T-helper 17 cell (primary cell): ENCODE results near the gene FGFR2. TPM values are rescaled to one million over a fixed set of nuclear protein-coding genes. Genes with fewer than 3 reads are reported as not detected.
"Not testable (repeated sequence)": the region's sequence is repeated elsewhere in the genome, so short reads cannot be mapped to it uniquely, and the experiment has no call there.

Experiments used
- ATAC-seq: fragments of 150-1000 bp; cut with Tn5 transposase; 2 replicates; pipeline ENCODE4 v1.10.0; 2021; ENCODE audit warnings: mild to moderate bottlenecking, moderate library complexity
- DNase-seq, 3 donors: peaks; one replicate each; pipeline versions ENCODE4 v3.0.0 to v3.0.0-alpha.2; 2020 to 2021
- H3K9me3 ChIP-seq: one replicate; pipeline ENCODE4 v1.7.0; 2013; ENCODE audit warnings: low read length, mild to moderate bottlenecking; ENCODE audit not compliant: control insufficient read depth, poor library complexity, severe bottlenecking
- H3K27ac Mint-ChIP-seq: one replicate; pipeline ENCODE4 v1.8.0; 2022; ENCODE audit warnings: mild to moderate bottlenecking, moderate library complexity, mixed read lengths
- H3K27me3 Mint-ChIP-seq: one replicate; pipeline ENCODE4 v1.8.0; 2022; ENCODE audit warnings: mixed read lengths
- H3K36me3 Mint-ChIP-seq: one replicate; pipeline ENCODE4 v1.8.0; 2022; ENCODE audit warnings: low read depth, mixed read lengths
- H3K4me1 Mint-ChIP-seq: one replicate; pipeline ENCODE4 v1.8.0; 2022; ENCODE audit warnings: mild to moderate bottlenecking, mixed read lengths
- H3K4me3 Mint-ChIP-seq: one replicate; pipeline ENCODE4 v1.8.0; 2022; ENCODE audit warnings: mild to moderate bottlenecking, moderate library complexity, mixed read lengths
- total RNA-seq, 4 donors: library from RNA in 2 of 4; stranded (reverse) in 2 of 4; gene quantifications; one replicate each; pipeline ENCODE4 v1.2.3 and lab custom pipeline; 2022 to 2026

The FGFR2 gene
- total RNA-seq, 2 donors from 2014 or later = 0.31 to 0.82 TPM

- no peaks in the 10 kb centered on the region for H3K9me3 ChIP-seq
- no peaks in the 10 kb centered on the region for H3K4me1 Mint-ChIP-seq
- H3K27me3 Mint-ChIP-seq = peaks cover 5% of the 10 kb centered on the region
- H3K27ac Mint-ChIP-seq = no peak overlapping the region
- ATAC-seq (no peak), DNase-seq (no peak)
- H3K4me3 Mint-ChIP-seq = no peak overlapping the region
- no peaks in the 10 kb centered on the region for H3K36me3 Mint-ChIP-seq
Measured at GRCh38 chr10:121572859-121573537, 25.2 kb downstream of the FGFR2 start.

- DNase-seq = no peak
- no peaks in the 10 kb centered on the region for H3K27me3 Mint-ChIP-seq
- no peaks in the 10 kb centered on the region for H3K4me1 Mint-ChIP-seq
- ATAC-seq = no peak
- no peak overlapping the region for H3K27ac Mint-ChIP-seq
- no peak overlapping the region for H3K4me3 Mint-ChIP-seq
- H3K36me3 Mint-ChIP-seq = no peaks in the 10 kb centered on the region
- no peaks in the 10 kb centered on the region for H3K9me3 ChIP-seq
Measured at GRCh38 chr10:121570315-121570714, 27.9 kb downstream of the FGFR2 start.

GRCh38 chr10:121568275-121568674 is 30.0 kb downstream of the FGFR2 start:
- Mint-ChIP-seq H3K36me3 (no peaks in the 10 kb centered on the region), H3K27me3 (no peaks in the 10 kb centered on the region), H3K4me1 (no peaks in the 10 kb centered on the region), H3K27ac (no peak overlapping the region), H3K4me3 (no peak overlapping the region)
- ATAC-seq (no peak), DNase-seq (no peak)
- no peaks in the 10 kb centered on the region for H3K9me3 ChIP-seq

- no peaks in the 10 kb centered on the region for H3K4me1 Mint-ChIP-seq
Measured at GRCh38 chr10:121567569-121567968, 30.7 kb downstream of the FGFR2 start.

GRCh38 chr10:121566755-121567154 is 31.5 kb downstream of the FGFR2 start:
- no peaks in the 10 kb centered on the region for H3K27me3 Mint-ChIP-seq
- no peak overlapping the region for H3K4me3 Mint-ChIP-seq
- ATAC-seq = no peak
- no peak overlapping the region for H3K27ac Mint-ChIP-seq
- no peaks in the 10 kb centered on the region for H3K36me3 Mint-ChIP-seq
- DNase-seq = no peak
- H3K4me1 Mint-ChIP-seq = no peaks in the 10 kb centered on the region
- no peaks in the 10 kb centered on the region for H3K9me3 ChIP-seq

More at GRCh38 chr10:121567569-121567968, 30.7 kb downstream of the FGFR2 start:
- no peaks in the 10 kb centered on the region for H3K27me3 Mint-ChIP-seq
- DNase-seq = no peak
- H3K36me3 Mint-ChIP-seq = no peaks in the 10 kb centered on the region
- no peaks in the 10 kb centered on the region for H3K9me3 ChIP-seq
- no peak for ATAC-seq
- H3K27ac Mint-ChIP-seq = no peak overlapping the region
- H3K4me3 Mint-ChIP-seq = no peak overlapping the region

- Mint-ChIP-seq H3K4me3 (no peak overlapping the region), H3K36me3 (no peaks in the 10 kb centered on the region), H3K27me3 (peaks cover 5% of the 10 kb centered on the region), H3K4me1 (no peaks in the 10 kb centered on the region), H3K27ac (no peak overlapping the region)
- H3K9me3 ChIP-seq = no peaks in the 10 kb centered on the region
- DNase-seq = no peak
- no peak for ATAC-seq
Measured at GRCh38 chr10:121559326-121560026, 38.8 kb downstream of the FGFR2 start.

GRCh38 chr10:121558238-121558637 is 40.0 kb downstream of the FGFR2 start:
- ATAC-seq (no peak), DNase-seq (no peak)
- Mint-ChIP-seq H3K4me1 (no peaks in the 10 kb centered on the region), H3K27me3 (peaks cover 5% of the 10 kb centered on the region), H3K27ac (no peak overlapping the region), H3K36me3 (no peaks in the 10 kb centered on the region), H3K4me3 (no peak overlapping the region)
- no peaks in the 10 kb centered on the region for H3K9me3 ChIP-seq

- Mint-ChIP-seq H3K27ac (no peak overlapping the region), H3K27me3 (peaks cover 5% of the 10 kb centered on the region), H3K4me1 (no peaks in the 10 kb centered on the region), H3K4me3 (no peak overlapping the region), H3K36me3 (no peaks in the 10 kb centered on the region)
- H3K9me3 ChIP-seq = no peaks in the 10 kb centered on the region
- ATAC-seq = no peak
- DNase-seq = no peak
Measured at GRCh38 chr10:121556918-121557573, 41.2 kb downstream of the FGFR2 start.

GRCh38 chr10:121556455-121556854 is 41.8 kb downstream of the FGFR2 start:
- no peaks in the 10 kb centered on the region for H3K4me1 Mint-ChIP-seq
- H3K36me3 Mint-ChIP-seq = no peaks in the 10 kb centered on the region
- H3K27ac Mint-ChIP-seq = no peak overlapping the region
- ATAC-seq = no peak
- no peak overlapping the region for H3K4me3 Mint-ChIP-seq
- peaks cover 5% of the 10 kb centered on the region for H3K27me3 Mint-ChIP-seq
- no peaks in the 10 kb centered on the region for H3K9me3 ChIP-seq
- no peak for DNase-seq

GRCh38 chr10:121554916-121555315 is 43.3 kb downstream of the FGFR2 start:
- not testable (repeated sequence) for H3K4me3 Mint-ChIP-seq, H3K4me1 Mint-ChIP-seq, H3K27ac Mint-ChIP-seq, H3K9me3 ChIP-seq, DNase-seq, ATAC-seq, H3K27me3 Mint-ChIP-seq, H3K36me3 Mint-ChIP-seq

- ATAC-seq (no peak), DNase-seq (no peak)
- H3K9me3 ChIP-seq = no peaks in the 10 kb centered on the region
- no peak overlapping the region for H3K4me3 Mint-ChIP-seq
- H3K4me1 Mint-ChIP-seq = no peaks in the 10 kb centered on the region
- H3K27ac Mint-ChIP-seq = no peak overlapping the region
- no peaks in the 10 kb centered on the region for H3K36me3 Mint-ChIP-seq
- peaks cover 5% of the 10 kb centered on the region for H3K27me3 Mint-ChIP-seq
Measured at GRCh38 chr10:121553511-121554264, 44.6 kb downstream of the FGFR2 start.

GRCh38 chr10:121552746-121553145 is 45.5 kb downstream of the FGFR2 start:
- peaks cover 5% of the 10 kb centered on the region for H3K27me3 Mint-ChIP-seq
- DNase-seq (no peak), ATAC-seq (no peak)
- H3K4me3 Mint-ChIP-seq = no peak overlapping the region
- no peak overlapping the region for H3K27ac Mint-ChIP-seq
- no peaks in the 10 kb centered on the region for H3K4me1 Mint-ChIP-seq
- H3K9me3 ChIP-seq = no peaks in the 10 kb centered on the region
- no peaks in the 10 kb centered on the region for H3K36me3 Mint-ChIP-seq

GRCh38 chr10:121551210-121551885 is 46.9 kb downstream of the FGFR2 start:
- DNase-seq = no peak
- H3K36me3 Mint-ChIP-seq = no peaks in the 10 kb centered on the region
- no peaks in the 10 kb centered on the region for H3K27me3 Mint-ChIP-seq
- no peak overlapping the region for H3K4me3 Mint-ChIP-seq
- no peaks in the 10 kb centered on the region for H3K9me3 ChIP-seq
- no peak for ATAC-seq
- H3K27ac Mint-ChIP-seq = no peak overlapping the region
- H3K4me1 Mint-ChIP-seq = no peaks in the 10 kb centered on the region
